WTC11 (cell line): ENCODE data around the gene TTC28.

Source experiments
- ETV6 ChIP-seq: sonication (generic); formaldehyde crosslinking; IDR thresholded peaks from 2 replicates; pipeline ENCODE4 v1.8.1; 2022; ENCODE audit warnings: mild to moderate bottlenecking, missing genetic modification reagents
- NR3C1 ChIP-seq: sonication (generic); formaldehyde crosslinking; conservative IDR thresholded peaks from 2 replicates; pipeline ENCODE4 v1.8.1; 2023; ENCODE audit warnings: low read depth, mild to moderate bottlenecking, missing genetic modification reagents
- RORB ChIP-seq: fragments of 250-450 bp; sonication (Bioruptor Pico); IDR thresholded peaks from 2 replicates; pipeline ENCODE4 v1.9.0; 2021; ENCODE audit warnings: mild to moderate bottlenecking
- SP1 ChIP-seq: sonication (generic); formaldehyde crosslinking; conservative IDR thresholded peaks from 2 replicates; pipeline ENCODE4 v1.8.1; 2022; ENCODE audit warnings: missing genetic modification reagents
- TCF7 ChIP-seq: sonication (generic); formaldehyde crosslinking; IDR thresholded peaks from 2 replicates; pipeline ENCODE4 v1.8.0; 2022; ENCODE audit warnings: mild to moderate bottlenecking, low read depth, missing genetic modification reagents, moderate library complexity
- ZBTB21 ChIP-seq: sonication (generic); formaldehyde crosslinking; IDR thresholded peaks from 2 replicates; pipeline ENCODE4 v1.8.1; 2023; ENCODE audit warnings: mild to moderate bottlenecking, missing genetic modification reagents, borderline replicate concordance
- ZNF232 ChIP-seq: sonication (generic); formaldehyde crosslinking; IDR thresholded peaks from 2 replicates; pipeline ENCODE4 v1.8.0; 2022; ENCODE audit warnings: mild to moderate bottlenecking, missing genetic modification reagents
- TF ChIP-seq, protein P1 (sequence below): fragments of 200-600 bp; IDR thresholded peaks from 2 replicates; pipeline ENCODE4 v1.8.0; 2022; ENCODE audit warnings: antibody characterized with exemption
- TF ChIP-seq, protein P2 (sequence below): sonication (generic); formaldehyde crosslinking; IDR thresholded peaks from 2 replicates; pipeline ENCODE4 v1.8.1; 2022; ENCODE audit warnings: low read depth, missing genetic modification reagents, borderline replicate concordance
- TF ChIP-seq, protein P3 (sequence below): sonication (generic); formaldehyde crosslinking; IDR thresholded peaks from 2 replicates; pipeline ENCODE4 v1.8.0; 2022; ENCODE audit warnings: mild to moderate bottlenecking, missing genetic modification reagents
- TF ChIP-seq, protein P4 (sequence below): sonication (generic); formaldehyde crosslinking; IDR thresholded peaks from 2 replicates; pipeline ENCODE4 v1.8.1; 2022; ENCODE audit warnings: mild to moderate bottlenecking, missing genetic modification reagents, moderate library complexity, borderline replicate concordance
- TF ChIP-seq, protein P5 (sequence below): sonication (generic); formaldehyde crosslinking; IDR thresholded peaks from 2 replicates; pipeline ENCODE4 v1.8.0; 2022; ENCODE audit warnings: missing genetic modification reagents
- TF ChIP-seq, protein P6 (sequence below): sonication (generic); formaldehyde crosslinking; conservative IDR thresholded peaks from 2 replicates; pipeline ENCODE4 v1.8.1; 2023; ENCODE audit warnings: mild to moderate bottlenecking, low read depth, missing genetic modification reagents, moderate library complexity

DNA sequence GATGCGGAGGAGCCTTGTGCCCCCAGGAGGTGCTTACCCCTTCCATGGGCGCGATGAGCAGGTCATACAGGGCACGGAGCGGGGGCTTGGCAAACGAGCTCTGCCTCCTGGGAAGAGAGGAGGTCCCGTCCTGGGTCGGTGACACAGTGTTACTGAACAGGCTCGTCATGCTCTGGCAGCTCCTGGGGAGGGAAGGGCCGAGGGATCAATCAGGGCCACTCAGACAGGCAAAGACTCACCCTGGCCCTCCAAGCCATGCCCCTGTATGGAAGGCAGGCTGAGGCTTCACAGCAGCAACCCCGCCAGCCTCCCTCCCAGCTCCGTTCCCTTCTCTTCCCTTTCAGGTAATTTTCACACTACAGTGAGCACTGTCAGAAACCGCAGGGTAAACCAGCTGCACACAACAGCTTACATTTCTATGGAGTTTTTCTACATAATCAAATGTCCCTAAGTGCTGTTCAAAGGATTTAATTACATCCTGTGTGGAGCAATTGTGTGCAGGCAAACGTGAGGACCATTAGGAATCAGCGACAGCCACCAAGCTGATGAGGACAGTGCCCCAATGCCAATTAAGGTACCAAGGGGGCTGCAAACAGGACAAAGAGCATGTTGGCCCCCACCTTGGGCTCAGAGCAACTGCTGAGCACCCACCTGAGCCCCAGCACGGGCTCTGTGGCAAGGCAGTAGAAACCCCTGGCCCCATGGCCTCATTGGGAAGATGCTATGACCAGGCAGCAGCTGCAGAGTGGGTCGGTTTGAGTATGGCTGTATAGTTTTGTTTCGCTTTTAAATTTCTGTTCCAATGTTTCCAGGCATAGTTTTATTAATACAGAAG, 665.2 kb downstream of the TTC28 start:
- TF ChIP-seq SP1 (CRISPR knock-in tag) (no peak), ZNF232 (CRISPR knock-in tag) (no peak), ZBTB21 (CRISPR knock-in tag) (no peak), RORB (no peak), NR3C1 (CRISPR knock-in tag) (no peak), TCF7 (CRISPR knock-in tag) (no peak), ETV6 (CRISPR knock-in tag) (no peak)
- TF ChIP-seq, protein P1, sequence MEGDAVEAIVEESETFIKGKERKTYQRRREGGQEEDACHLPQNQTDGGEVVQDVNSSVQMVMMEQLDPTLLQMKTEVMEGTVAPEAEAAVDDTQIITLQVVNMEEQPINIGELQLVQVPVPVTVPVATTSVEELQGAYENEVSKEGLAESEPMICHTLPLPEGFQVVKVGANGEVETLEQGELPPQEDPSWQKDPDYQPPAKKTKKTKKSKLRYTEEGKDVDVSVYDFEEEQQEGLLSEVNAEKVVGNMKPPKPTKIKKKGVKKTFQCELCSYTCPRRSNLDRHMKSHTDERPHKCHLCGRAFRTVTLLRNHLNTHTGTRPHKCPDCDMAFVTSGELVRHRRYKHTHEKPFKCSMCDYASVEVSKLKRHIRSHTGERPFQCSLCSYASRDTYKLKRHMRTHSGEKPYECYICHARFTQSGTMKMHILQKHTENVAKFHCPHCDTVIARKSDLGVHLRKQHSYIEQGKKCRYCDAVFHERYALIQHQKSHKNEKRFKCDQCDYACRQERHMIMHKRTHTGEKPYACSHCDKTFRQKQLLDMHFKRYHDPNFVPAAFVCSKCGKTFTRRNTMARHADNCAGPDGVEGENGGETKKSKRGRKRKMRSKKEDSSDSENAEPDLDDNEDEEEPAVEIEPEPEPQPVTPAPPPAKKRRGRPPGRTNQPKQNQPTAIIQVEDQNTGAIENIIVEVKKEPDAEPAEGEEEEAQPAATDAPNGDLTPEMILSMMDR: no peak
- TF ChIP-seq, protein P2, sequence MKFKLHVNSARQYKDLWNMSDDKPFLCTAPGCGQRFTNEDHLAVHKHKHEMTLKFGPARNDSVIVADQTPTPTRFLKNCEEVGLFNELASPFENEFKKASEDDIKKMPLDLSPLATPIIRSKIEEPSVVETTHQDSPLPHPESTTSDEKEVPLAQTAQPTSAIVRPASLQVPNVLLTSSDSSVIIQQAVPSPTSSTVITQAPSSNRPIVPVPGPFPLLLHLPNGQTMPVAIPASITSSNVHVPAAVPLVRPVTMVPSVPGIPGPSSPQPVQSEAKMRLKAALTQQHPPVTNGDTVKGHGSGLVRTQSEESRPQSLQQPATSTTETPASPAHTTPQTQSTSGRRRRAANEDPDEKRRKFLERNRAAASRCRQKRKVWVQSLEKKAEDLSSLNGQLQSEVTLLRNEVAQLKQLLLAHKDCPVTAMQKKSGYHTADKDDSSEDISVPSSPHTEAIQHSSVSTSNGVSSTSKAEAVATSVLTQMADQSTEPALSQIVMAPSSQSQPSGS (CRISPR knock-in tag): no peak
- TF ChIP-seq, protein P3, sequence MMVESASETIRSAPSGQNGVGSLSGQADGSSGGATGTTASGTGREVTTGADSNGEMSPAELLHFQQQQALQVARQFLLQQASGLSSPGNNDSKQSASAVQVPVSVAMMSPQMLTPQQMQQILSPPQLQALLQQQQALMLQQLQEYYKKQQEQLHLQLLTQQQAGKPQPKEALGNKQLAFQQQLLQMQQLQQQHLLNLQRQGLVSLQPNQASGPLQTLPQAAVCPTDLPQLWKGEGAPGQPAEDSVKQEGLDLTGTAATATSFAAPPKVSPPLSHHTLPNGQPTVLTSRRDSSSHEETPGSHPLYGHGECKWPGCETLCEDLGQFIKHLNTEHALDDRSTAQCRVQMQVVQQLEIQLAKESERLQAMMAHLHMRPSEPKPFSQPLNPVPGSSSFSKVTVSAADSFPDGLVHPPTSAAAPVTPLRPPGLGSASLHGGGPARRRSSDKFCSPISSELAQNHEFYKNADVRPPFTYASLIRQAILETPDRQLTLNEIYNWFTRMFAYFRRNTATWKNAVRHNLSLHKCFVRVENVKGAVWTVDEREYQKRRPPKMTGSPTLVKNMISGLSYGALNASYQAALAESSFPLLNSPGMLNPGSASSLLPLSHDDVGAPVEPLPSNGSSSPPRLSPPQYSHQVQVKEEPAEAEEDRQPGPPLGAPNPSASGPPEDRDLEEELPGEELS (CRISPR knock-in tag): no peak
- TF ChIP-seq, protein P4, sequence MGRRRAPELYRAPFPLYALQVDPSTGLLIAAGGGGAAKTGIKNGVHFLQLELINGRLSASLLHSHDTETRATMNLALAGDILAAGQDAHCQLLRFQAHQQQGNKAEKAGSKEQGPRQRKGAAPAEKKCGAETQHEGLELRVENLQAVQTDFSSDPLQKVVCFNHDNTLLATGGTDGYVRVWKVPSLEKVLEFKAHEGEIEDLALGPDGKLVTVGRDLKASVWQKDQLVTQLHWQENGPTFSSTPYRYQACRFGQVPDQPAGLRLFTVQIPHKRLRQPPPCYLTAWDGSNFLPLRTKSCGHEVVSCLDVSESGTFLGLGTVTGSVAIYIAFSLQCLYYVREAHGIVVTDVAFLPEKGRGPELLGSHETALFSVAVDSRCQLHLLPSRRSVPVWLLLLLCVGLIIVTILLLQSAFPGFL: no peak
- TF ChIP-seq, protein P5, sequence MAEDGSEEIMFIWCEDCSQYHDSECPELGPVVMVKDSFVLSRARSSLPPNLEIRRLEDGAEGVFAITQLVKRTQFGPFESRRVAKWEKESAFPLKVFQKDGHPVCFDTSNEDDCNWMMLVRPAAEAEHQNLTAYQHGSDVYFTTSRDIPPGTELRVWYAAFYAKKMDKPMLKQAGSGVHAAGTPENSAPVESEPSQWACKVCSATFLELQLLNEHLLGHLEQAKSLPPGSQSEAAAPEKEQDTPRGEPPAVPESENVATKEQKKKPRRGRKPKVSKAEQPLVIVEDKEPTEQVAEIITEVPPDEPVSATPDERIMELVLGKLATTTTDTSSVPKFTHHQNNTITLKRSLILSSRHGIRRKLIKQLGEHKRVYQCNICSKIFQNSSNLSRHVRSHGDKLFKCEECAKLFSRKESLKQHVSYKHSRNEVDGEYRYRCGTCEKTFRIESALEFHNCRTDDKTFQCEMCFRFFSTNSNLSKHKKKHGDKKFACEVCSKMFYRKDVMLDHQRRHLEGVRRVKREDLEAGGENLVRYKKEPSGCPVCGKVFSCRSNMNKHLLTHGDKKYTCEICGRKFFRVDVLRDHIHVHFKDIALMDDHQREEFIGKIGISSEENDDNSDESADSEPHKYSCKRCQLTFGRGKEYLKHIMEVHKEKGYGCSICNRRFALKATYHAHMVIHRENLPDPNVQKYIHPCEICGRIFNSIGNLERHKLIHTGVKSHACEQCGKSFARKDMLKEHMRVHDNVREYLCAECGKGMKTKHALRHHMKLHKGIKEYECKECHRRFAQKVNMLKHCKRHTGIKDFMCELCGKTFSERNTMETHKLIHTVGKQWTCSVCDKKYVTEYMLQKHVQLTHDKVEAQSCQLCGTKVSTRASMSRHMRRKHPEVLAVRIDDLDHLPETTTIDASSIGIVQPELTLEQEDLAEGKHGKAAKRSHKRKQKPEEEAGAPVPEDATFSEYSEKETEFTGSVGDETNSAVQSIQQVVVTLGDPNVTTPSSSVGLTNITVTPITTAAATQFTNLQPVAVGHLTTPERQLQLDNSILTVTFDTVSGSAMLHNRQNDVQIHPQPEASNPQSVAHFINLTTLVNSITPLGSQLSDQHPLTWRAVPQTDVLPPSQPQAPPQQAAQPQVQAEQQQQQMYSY (CRISPR knock-in tag): no peak
- TF ChIP-seq, protein P6, sequence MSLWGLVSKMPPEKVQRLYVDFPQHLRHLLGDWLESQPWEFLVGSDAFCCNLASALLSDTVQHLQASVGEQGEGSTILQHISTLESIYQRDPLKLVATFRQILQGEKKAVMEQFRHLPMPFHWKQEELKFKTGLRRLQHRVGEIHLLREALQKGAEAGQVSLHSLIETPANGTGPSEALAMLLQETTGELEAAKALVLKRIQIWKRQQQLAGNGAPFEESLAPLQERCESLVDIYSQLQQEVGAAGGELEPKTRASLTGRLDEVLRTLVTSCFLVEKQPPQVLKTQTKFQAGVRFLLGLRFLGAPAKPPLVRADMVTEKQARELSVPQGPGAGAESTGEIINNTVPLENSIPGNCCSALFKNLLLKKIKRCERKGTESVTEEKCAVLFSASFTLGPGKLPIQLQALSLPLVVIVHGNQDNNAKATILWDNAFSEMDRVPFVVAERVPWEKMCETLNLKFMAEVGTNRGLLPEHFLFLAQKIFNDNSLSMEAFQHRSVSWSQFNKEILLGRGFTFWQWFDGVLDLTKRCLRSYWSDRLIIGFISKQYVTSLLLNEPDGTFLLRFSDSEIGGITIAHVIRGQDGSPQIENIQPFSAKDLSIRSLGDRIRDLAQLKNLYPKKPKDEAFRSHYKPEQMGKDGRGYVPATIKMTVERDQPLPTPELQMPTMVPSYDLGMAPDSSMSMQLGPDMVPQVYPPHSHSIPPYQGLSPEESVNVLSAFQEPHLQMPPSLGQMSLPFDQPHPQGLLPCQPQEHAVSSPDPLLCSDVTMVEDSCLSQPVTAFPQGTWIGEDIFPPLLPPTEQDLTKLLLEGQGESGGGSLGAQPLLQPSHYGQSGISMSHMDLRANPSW (CRISPR knock-in tag): no peak
